GM21619 (cell line): ENCODE measurements around the gene PSMC3.

Experiments
- ATAC-seq: cut with Tn5 transposase; IDR thresholded peaks from one replicate; pipeline ENCODE4 v1.9.1; 2021; ENCODE audit not compliant: unreplicated experiment

The PSMC3 gene

GRCh38 chr11:47395223-47396048 lies 30.8 kb downstream of the PSMC3 start:
- no peak for ATAC-seq

GRCh38 chr11:47394322-47395222 lies 31.7 kb downstream of the PSMC3 start:
- ATAC-seq, result peak; percentile 47

GRCh38 chr11:47394050-47394321 lies 32.3 kb downstream of the PSMC3 start:
- ATAC-seq, result no peak

- no peak for ATAC-seq
Observed at GRCh38 chr11:47393163-47394049, 32.8 kb downstream of the PSMC3 start.

GRCh38 chr11:47392546-47393162 lies 33.6 kb downstream of the PSMC3 start:
- ATAC-seq, result no peak

- ATAC-seq, result no peak
Observed at GRCh38 chr11:47391711-47392432, 34.4 kb downstream of the PSMC3 start.

GRCh38 chr11:47391077-47391583 lies 35.1 kb downstream of the PSMC3 start:
- ATAC-seq, result no peak

GRCh38 chr11:47390422-47390760 lies 35.8 kb downstream of the PSMC3 start:
- no peak for ATAC-seq

- no peak for ATAC-seq
Observed at GRCh38 chr11:47389577-47390421, 36.4 kb downstream of the PSMC3 start.

GRCh38 chr11:47388697-47389576 lies 37.3 kb downstream of the PSMC3 start:
- ATAC-seq, result no peak

- no peak for ATAC-seq
Observed at GRCh38 chr11:47387944-47388696, 38.1 kb downstream of the PSMC3 start.

- no peak for ATAC-seq
Observed at GRCh38 chr11:47384498-47384897, 41.7 kb downstream of the PSMC3 start.

- no peak for ATAC-seq
Observed at GRCh38 chr11:47383071-47383470, 43.2 kb downstream of the PSMC3 start.

GRCh38 chr11:47380078-47380477 lies 46.2 kb downstream of the PSMC3 start:
- ATAC-seq, result no peak

GRCh38 chr11:47379317-47379716 lies 46.9 kb downstream of the PSMC3 start:
- ATAC-seq, result no peak

GRCh38 chr11:47378836-47379170 lies 47.4 kb downstream of the PSMC3 start:
- ATAC-seq, result peak; percentile 6

GRCh38 chr11:47378010-47378835 lies 48.0 kb downstream of the PSMC3 start, which contains the start of gene SPI1:
Gene SPI1 (minus strand): TSS chr11:47378547. CDS start chr11:47378353, 194 bp downstream.
- ATAC-seq, result peak; percentile 77
